Vagina (tissue), 2 donors: ENCODE measurements around the gene STARD13.

Source experiments
- POLR2A ChIP-seq, 2 donors: fragments of 450-650 bp; IDR thresholded peaks; one replicate each; pipeline ENCODE4 v1.6.1; 2017; ENCODE audit warnings: antibody characterized with exemption in 2 of 2, mild to moderate bottlenecking in 2 of 2, moderate library complexity in 2 of 2
- POLR2AphosphoS5 ChIP-seq, 2 donors: sonication (generic); formaldehyde crosslinking; IDR thresholded peaks; one replicate each; pipeline ENCODE4 v1.9.0; 2017; ENCODE audit warnings: antibody characterized with exemption in 2 of 2, mild to moderate bottlenecking in 2 of 2, low read depth in 1 of 2; ENCODE audit not compliant: insufficient read depth in 1 of 2
- TF ChIP-seq, protein P1 (sequence below), 3 experiments: fragments of 450-650 bp in 2 of 3; fragments of 200-600 bp in 1 of 3; sonication (generic) in 1 of 3; IDR thresholded peaks; one replicate each; pipeline ENCODE4 v1.5.1; 2017 to 2019; ENCODE audit warnings: antibody characterized with exemption in 3 of 3, mild to moderate bottlenecking in 2 of 3, moderate library complexity in 2 of 3

DNA sequence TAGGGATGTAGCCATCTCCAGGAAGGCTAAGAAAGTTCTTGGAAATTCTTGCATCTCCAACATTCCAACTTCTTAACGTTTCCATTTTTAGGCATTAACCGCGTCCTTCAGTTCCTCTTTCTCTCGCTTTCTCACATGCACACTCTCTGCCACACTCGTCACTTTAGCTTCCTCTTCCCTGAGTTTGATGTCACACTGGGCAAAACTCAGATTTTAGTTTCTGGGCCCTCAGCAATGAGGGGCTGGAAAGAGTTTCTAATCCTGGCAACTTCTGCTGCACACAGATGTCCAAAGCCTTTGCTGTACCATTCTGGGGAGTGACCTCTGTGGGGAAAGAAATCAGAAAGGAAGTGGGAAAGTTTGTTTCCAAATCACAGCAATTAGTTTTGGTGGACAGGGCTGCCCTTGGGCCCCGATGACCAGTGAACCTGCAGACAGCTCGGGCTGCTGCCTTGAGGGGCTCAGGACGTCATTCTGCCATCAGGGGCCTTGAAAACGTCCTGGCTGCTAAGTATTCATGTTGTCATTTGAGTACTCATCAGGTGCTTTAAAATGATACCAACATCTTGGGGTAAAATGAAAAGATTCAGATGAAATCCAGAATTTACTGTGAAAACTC is 180.1 kb downstream of the STARD13 start:
- TF ChIP-seq, protein P1, sequence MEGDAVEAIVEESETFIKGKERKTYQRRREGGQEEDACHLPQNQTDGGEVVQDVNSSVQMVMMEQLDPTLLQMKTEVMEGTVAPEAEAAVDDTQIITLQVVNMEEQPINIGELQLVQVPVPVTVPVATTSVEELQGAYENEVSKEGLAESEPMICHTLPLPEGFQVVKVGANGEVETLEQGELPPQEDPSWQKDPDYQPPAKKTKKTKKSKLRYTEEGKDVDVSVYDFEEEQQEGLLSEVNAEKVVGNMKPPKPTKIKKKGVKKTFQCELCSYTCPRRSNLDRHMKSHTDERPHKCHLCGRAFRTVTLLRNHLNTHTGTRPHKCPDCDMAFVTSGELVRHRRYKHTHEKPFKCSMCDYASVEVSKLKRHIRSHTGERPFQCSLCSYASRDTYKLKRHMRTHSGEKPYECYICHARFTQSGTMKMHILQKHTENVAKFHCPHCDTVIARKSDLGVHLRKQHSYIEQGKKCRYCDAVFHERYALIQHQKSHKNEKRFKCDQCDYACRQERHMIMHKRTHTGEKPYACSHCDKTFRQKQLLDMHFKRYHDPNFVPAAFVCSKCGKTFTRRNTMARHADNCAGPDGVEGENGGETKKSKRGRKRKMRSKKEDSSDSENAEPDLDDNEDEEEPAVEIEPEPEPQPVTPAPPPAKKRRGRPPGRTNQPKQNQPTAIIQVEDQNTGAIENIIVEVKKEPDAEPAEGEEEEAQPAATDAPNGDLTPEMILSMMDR (IDR thresholded peaks at IDR 0.05), result no peak
- TF ChIP-seq POLR2AphosphoS5 (IDR thresholded peaks at IDR 0.05; ENCODE audit: insufficient read depth in 1 of 2, low read depth in 1 of 2), result no peak
- TF ChIP-seq POLR2A (IDR thresholded peaks at IDR 0.05), result no peak
